Uterus (tissue), 2 donors: ENCODE results near the gene KIAA1191.

ENCODE experiments used
- POLR2A ChIP-seq, 2 donors: fragments of 450-650 bp; IDR thresholded peaks; one replicate each; pipeline ENCODE4 v1.6.1; 2016; ENCODE audit warnings: antibody characterized with exemption in 2 of 2, mild to moderate bottlenecking in 1 of 2, moderate library complexity in 1 of 2
- TF ChIP-seq, protein P1 (sequence below), 4 experiments: fragments of 200-600 bp in 2 of 4; fragments of 450-650 bp in 2 of 4; sonication (generic) in 2 of 4; IDR thresholded peaks; one replicate each; pipeline ENCODE4 v1.5.1; 2016 to 2019; ENCODE audit warnings: antibody characterized with exemption in 4 of 4, mild to moderate bottlenecking in 2 of 4, moderate library complexity in 1 of 4

- TF ChIP-seq, protein P1, sequence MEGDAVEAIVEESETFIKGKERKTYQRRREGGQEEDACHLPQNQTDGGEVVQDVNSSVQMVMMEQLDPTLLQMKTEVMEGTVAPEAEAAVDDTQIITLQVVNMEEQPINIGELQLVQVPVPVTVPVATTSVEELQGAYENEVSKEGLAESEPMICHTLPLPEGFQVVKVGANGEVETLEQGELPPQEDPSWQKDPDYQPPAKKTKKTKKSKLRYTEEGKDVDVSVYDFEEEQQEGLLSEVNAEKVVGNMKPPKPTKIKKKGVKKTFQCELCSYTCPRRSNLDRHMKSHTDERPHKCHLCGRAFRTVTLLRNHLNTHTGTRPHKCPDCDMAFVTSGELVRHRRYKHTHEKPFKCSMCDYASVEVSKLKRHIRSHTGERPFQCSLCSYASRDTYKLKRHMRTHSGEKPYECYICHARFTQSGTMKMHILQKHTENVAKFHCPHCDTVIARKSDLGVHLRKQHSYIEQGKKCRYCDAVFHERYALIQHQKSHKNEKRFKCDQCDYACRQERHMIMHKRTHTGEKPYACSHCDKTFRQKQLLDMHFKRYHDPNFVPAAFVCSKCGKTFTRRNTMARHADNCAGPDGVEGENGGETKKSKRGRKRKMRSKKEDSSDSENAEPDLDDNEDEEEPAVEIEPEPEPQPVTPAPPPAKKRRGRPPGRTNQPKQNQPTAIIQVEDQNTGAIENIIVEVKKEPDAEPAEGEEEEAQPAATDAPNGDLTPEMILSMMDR (IDR thresholded peaks at IDR 0.05) = no peak
- no peak for TF ChIP-seq POLR2A (IDR thresholded peaks at IDR 0.05)
Measured at GRCh38 chr5:176409765-176410164, 48.2 kb upstream of the KIAA1191 start.
